GM12891 (cell line): ENCODE results near the gene PRSS50.

Source experiments
- DNase-seq: peaks from one replicate; pipeline ENCODE4 v3.0.0; 2011; ENCODE audit warnings: low spot score; ENCODE audit not compliant: insufficient read length
- FAIRE-seq: peaks from 2 replicates; lab custom pipeline; 2011; peaks lifted over from hg19 to GRCh38; lab: Jason Lieb, UNC
- PAX5 ChIP-seq: IDR thresholded peaks from 2 replicates; pipeline ENCODE4 v1.6.1; 2011; ENCODE audit warnings: low read length, moderate library complexity, mild to moderate bottlenecking; ENCODE audit not compliant: insufficient read depth, severe bottlenecking
- POLR2A ChIP-seq: IDR thresholded peaks from 2 replicates; pipeline ENCODE4 v1.6.1; 2011; ENCODE audit warnings: low read depth, low read length, control low read depth
- POLR2AphosphoS5 ChIP-seq: IDR thresholded peaks from 2 replicates; pipeline ENCODE4 v1.6.1; 2011; ENCODE audit warnings: low read depth, low read length, control low read depth
- POU2F2 ChIP-seq: IDR thresholded peaks from 2 replicates; pipeline ENCODE4 v1.6.1; 2011; ENCODE audit warnings: low read depth, mild to moderate bottlenecking, control low read depth, low read length, moderate library complexity
- SPI1 ChIP-seq: IDR thresholded peaks from 2 replicates; pipeline ENCODE4 v1.6.1; 2011; ENCODE audit warnings: low read depth, low read length, control low read depth
- TAF1 ChIP-seq: IDR thresholded peaks from 2 replicates; pipeline ENCODE4 v1.6.1; 2011; ENCODE audit warnings: low read depth, low read length, control low read depth

PRSS50 gene

DNA sequence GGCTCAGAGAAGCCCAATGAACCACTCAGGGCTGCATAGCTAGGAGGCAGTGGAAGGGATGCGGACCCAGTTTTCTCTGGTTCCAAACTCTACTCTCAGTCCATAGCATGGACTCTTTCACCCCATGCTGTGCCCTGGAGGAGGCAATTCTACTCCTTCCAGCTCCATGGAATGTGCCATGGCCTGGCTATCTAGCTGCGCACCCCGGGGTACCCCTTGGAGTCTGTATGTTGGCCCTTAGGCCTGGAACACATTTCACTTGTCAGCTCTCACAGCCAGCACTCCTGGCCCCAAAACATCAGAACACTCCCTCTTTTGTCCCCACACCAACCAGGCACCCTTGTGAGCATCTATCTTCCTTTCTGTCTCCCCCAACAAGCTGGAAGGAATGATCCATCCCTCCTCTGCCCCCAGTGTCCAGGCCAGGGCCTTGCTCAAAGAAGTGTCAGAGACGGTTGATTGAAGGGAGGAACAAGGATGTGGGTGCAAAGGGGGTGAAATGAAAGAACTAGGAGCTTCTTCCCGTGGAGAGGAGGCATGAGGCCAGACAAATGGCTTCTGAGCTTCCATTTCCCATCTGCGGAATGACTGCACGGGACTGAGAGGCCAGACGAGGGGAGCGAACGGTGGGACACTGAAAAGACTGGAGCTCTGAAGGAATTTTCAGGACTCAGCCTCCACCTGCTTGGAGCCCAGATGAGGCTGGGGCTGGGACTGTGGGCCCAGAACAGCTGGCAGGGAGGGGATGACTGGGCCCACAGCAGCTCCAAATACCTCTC, 2.8 kb downstream of the PRSS50 start:
- DNase-seq (no peak), FAIRE-seq (no peak)
- no peak for TF ChIP-seq POLR2AphosphoS5
- TF ChIP-seq PAX5 = no peak
- no peak for TF ChIP-seq SPI1
- no peak for TF ChIP-seq POLR2A
- no peak for TF ChIP-seq POU2F2
- no peak for TF ChIP-seq TAF1

DNA sequence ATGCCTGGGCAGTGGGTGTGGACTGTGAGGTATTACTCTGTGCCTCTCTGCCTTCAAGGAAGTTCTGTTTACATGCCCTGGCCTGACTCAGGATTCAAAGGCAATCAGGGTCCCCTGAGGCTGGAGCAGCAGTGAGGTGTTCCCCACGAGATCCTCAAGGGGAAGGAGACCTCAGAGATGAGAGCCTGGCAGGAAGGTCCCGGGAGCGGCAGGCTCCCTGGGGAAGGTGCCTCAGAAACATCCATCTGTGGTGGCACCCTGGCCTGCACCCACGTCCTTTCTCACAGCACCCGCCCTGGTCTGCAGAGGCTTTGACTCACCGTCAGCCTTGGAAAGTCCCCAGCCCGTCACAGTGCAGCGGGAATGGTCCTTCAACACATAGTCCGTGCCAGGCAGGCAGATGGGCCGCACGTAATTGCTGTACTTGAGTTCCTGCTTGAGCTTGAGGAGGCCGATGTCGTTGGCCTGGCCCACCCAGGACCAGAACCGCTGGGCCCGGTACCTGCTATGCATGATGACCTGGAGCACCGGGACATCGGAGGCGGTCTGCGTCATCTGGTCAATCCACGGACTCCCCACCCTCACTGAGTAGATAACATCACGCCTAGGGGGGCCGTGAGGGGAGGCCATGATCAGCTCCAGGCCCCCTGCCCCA, 3.6 kb downstream of the PRSS50 start:
- peak; percentile 76 for FAIRE-seq
- DNase-seq = no peak
- no peak for TF ChIP-seq PAX5
- no peak for TF ChIP-seq POLR2AphosphoS5

DNA sequence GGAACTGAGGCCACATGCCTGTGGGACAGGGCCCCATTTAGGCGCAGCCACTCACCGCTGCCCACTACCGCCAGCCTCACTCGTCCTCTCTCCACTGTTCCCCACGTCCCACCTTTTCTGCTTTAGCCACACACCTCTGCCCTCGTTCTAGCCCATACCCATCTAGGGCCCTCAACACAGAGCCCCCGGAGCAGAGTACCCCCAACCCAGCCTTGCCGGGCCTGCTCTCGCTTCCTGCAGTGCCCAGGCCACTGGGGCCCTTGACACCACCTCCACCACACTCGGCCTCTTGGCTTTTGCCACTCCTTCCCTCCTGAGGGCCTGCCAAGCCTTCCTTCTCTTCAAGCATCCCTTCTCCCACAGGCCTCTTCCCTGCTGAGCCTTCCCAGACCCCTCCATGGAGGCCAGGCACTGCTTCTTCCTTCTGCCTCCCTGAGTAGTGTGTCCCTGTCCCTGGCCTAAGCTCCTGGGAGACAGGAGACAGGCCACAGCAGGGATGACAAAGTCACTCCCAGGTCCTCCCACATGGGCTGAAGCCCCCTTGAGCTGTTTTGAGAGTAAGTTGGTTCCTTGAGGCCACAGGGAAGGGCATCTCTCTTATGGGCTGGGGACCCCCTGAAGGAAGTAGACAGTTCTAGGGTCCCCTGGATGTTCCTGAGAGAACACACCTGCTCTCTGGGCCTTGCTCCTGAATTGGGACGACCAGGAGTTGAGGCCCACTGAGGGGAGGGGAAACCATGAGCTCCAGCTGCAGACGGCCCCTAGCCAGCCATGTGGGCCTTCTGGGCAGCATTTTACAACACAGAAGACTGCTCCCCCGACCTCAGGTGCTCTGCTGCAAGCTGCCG, 4.4 kb downstream of the PRSS50 start:
- no peak for DNase-seq
- no peak for FAIRE-seq
- no peak for TF ChIP-seq POLR2AphosphoS5
- TF ChIP-seq PAX5 = no peak
- TF ChIP-seq POU2F2 = no peak
- no peak for TF ChIP-seq SPI1
- no peak for TF ChIP-seq POLR2A
- TF ChIP-seq TAF1 = no peak

DNA sequence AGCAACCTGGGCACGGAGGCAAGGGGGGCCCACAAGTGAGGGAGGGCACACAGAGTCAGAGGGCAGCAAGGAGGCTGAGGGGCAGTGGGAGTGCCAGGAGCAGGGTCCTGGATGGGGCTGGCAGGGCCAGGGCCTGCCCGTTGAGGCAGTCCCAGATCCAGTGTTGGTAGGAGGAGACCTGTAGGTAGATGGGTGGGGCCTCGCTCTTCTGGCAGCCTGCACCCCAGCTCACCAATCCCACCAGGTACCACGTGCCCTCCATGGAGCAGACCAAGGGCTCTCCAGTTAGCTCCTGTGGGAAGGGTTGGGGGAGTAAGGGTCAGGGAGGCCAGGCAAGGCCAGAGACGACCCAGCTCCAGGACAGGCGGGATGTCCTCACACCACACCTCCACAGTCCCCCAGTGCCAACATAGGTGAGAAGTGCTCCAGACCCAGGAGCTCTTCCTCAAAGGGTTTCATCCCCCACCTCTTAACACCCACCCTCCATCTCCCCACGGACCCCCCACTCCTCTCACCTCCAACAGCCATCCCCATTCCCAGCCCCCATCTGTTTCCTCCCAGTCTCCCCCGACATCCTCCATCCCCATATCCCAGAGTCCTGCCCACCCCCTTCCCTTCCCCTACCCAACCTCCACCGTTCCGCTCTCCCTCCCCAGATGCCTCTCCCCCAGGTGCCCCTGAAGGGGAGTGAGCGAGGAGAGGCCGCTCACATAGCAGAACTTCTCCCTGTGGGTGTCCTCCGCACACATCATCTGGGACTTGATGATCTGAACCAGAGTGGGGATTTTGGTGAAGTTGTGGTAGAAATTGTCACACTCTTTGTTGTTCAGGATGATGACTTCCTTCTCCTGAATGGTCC, 5.2 kb downstream of the PRSS50 start:
- FAIRE-seq (no peak), DNase-seq (peak; percentile 11)
- TF ChIP-seq PAX5 = no peak

DNA sequence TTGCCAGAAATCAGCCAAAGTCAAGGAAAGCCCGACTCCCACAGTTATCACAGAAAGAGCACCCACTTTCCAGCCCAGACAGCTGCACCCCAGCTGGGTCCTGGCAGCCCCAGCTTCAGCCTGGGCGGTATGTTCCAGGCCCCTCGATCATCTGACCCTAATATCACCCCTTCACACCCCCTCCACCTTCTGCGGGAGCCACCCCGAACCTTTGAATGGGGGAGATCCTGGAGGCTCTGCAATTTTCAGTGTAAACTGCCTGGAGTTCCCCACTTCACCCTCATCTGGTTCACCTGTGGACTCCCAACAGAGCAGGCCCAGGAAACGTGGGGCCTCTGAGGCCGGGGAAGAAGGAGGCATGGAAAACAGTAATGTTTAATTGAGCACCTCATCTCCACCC, 5.9 kb downstream of the PRSS50 start:
- FAIRE-seq (no peak), DNase-seq (no peak)
- no peak for TF ChIP-seq PAX5
- TF ChIP-seq TAF1 = no peak
- TF ChIP-seq POU2F2 = no peak
- no peak for TF ChIP-seq POLR2AphosphoS5
- no peak for TF ChIP-seq SPI1

DNA sequence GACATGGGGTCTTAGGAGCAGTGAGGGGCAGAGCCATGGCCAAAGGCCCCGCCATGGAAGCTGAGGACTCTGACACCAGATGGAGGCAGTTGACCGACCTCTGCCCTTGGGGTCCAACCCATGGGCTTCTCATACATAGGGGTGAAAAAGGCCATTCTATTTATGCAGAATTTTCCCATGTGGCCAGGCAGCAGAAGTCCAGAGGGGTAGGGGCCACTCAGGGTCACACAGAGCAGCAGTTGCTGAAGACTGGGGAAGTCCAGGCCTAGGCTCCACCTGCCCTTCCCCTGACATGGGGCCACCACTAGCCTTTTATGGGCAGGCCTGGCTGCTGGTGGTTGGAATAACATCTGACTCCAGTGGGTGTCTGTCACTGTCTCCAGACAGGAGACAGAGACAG, 6.4 kb downstream of the PRSS50 start:
- FAIRE-seq = no peak

DNA sequence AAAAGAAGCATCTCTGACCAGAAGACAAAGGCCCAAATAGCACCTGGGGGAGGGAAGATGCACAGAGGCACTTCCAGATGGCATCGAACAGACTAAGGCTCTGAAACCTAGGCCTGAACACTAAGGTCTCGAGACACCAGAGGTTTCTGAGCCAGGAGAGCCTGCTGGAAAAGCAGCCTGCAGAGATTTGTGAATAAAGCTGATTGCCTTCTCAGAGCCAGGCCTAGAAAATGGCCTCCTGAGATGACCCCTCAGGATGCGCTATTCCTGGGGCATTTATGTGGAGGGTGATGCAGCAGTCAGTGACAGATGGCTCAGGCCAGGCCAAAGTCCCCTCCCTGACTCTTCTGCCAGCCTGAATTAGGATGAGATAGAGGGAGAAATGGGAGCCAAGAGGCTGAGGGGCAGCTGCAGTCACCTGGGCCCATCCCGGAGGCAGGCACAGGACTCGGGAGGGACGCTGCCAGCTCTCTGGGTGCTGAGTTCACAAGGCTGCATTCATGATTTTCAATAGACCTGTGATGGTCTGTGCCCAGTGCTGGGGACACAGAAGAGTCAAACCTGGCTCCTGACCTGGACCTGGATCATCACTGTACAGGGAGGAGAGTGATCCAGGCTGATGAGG, 6.9 kb downstream of the PRSS50 start:
- no peak for TF ChIP-seq POLR2A
- no peak for TF ChIP-seq SPI1
- TF ChIP-seq POU2F2 = no peak
- TF ChIP-seq PAX5 = no peak
- TF ChIP-seq TAF1 = no peak
- no peak for TF ChIP-seq POLR2AphosphoS5
- DNase-seq = no peak
- no peak for FAIRE-seq

More for the DNA sequence above, 6.4 kb downstream of the PRSS50 start:
- TF ChIP-seq PAX5 (no peak), POLR2AphosphoS5 (no peak)
- no peak for DNase-seq

DNA sequence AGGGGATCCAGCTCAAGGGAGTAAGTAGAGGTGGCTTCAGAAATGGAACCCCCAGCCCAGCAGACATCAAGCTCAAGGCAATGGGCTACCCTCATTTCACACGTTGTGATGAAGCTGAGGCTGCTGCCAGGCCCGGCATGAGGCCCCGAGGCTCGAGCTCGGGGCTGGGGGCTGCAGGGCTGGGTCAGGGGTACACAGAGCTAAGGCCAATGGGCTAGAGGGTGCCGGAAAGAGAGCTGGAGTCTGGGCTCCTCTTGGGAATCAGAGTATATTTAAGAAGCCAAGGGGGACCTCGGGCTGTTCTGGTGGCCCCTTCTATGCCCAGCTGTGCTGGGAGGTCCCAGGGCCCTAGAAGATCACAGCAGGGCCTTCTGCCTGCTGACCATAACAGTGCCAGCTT, 7.4 kb downstream of the PRSS50 start:
- FAIRE-seq (no peak), DNase-seq (no peak)
- no peak for TF ChIP-seq PAX5
- TF ChIP-seq POU2F2 = no peak
- TF ChIP-seq TAF1 = no peak
- TF ChIP-seq POLR2AphosphoS5 = no peak
- no peak for TF ChIP-seq POLR2A
- no peak for TF ChIP-seq SPI1

DNA sequence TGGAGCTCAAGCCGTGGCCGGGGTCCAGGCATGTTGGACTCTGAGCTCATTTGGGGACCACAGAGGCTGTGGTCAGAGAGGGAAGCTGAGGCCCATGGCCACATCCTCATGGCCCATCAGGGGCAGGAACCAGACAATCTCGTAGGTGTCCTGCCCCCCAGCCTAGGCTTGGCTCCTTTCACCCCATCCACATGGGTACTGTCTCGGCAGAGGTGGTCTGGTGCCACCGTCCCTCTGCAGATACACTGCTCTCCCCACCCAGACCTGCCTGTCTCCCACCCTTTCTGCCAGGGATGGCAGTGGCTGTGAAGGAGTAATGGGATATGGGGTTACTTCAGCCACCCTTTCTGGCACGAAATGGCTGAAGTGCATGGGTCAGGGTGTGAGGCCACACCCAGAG, 7.9 kb downstream of the PRSS50 start:
- TF ChIP-seq POLR2A = no peak
- no peak for TF ChIP-seq POLR2AphosphoS5
- DNase-seq = no peak
- FAIRE-seq = no peak
